Measurements from ENCODE around the gene CDH4.

The CDH4 gene

GRCh38 chr20:61857884-61858283 lies 605.8 kb downstream of the CDH4 start:
- WGBS, 2 donors (ENCODE audit: extremely low coverage in 2 of 2, insufficient read length in 2 of 2, insufficient replicate concordance in 1 of 2): no CpG with 5 or more reads among the region's 1 CpG
- H2BK120ac ChIP-seq (ENCODE audit: low read depth, low read length): no peak overlapping the region
- H4K8ac ChIP-seq (ENCODE audit: low read depth, low read length): no peak overlapping the region

GRCh38 chr20:61859767-61860166 lies 607.7 kb downstream of the CDH4 start:
- H3K9ac ChIP-seq (ENCODE audit: low read depth, low read length, poor library complexity): peak overlapping the region; percentile 70
- H2BK5ac ChIP-seq (ENCODE audit: low read length): peak overlapping the region; percentile 93
- H3K79me1 ChIP-seq (ENCODE audit: low read depth, low read length): no peaks in the 10 kb centered on the region
- H3K4ac ChIP-seq (ENCODE audit: low read length): no peak overlapping the region
- H3K36me3 ChIP-seq (replicated peaks in 1 of 2; ENCODE audit: control insufficient read depth in 2 of 2, insufficient read depth in 2 of 2, low read length in 2 of 2): no peaks in the 10 kb centered on the region
- H3K27ac ChIP-seq (replicated peaks; ENCODE audit: low read length): no peak overlapping the region
- H3K4me1 ChIP-seq (ENCODE audit: control insufficient read depth in 2 of 2, insufficient read depth in 1 of 2, low read depth in 1 of 2, low read length in 2 of 2): peaks cover 0 to 2% of the 10 kb centered on the region in 2 donors
- WGBS, 2 donors (ENCODE audit: extremely low coverage in 2 of 2, insufficient read length in 2 of 2, insufficient replicate concordance in 1 of 2): no CpG with 5 or more reads among the region's 13 CpGs
- H2AK5ac ChIP-seq (ENCODE audit: low read depth, low read length): peak overlapping the region; percentile 86
- peak overlapping the region; percentile 64 for H3K18ac ChIP-seq (ENCODE audit: low read length)
- H3K23ac ChIP-seq (ENCODE audit: low read depth, low read length, poor library complexity): peak overlapping the region; percentile 43
- H2BK120ac ChIP-seq (ENCODE audit: low read depth, low read length): no peak overlapping the region
- H4K91ac ChIP-seq (ENCODE audit: low read depth, low read length, poor library complexity): no peak overlapping the region
- H3K9me3 ChIP-seq (replicated peaks in 1 of 2; ENCODE audit: control insufficient read depth in 2 of 2, insufficient read depth in 1 of 2, low read depth in 1 of 2, low read length in 2 of 2): peaks cover 0 to 2% of the 10 kb centered on the region in 2 donors
- no peak overlapping the region for H2AFZ ChIP-seq (ENCODE audit: low read length)
- peak overlapping the region; percentile 84 for H2BK12ac ChIP-seq (ENCODE audit: low read length)
- no peak overlapping the region for H4K8ac ChIP-seq (ENCODE audit: low read depth, low read length)
- DNase-seq (ENCODE audit: low spot score): no peak
- no peak overlapping the region for H3K4me3 ChIP-seq (ENCODE audit: low read length in 2 of 2)
- no peak overlapping the region for H2BK15ac ChIP-seq (ENCODE audit: low read length)
- H3K4me2 ChIP-seq (ENCODE audit: insufficient read depth, low read length, poor library complexity, severe bottlenecking): peak overlapping the region; percentile 14
- H3K27me3 ChIP-seq (ENCODE audit: control insufficient read depth in 3 of 3, insufficient read depth in 3 of 3, low read depth in 1 of 3, low read length in 3 of 3): peaks cover 0 to 2% (median 0%) of the 10 kb centered on the region in 3 experiments
- H3K14ac ChIP-seq (ENCODE audit: low read length): peak overlapping the region; percentile 71

More at GRCh38 chr20:61857884-61858283, 605.8 kb downstream of the CDH4 start:
- H2BK15ac ChIP-seq (ENCODE audit: low read length): no peak overlapping the region
- H3K79me1 ChIP-seq (ENCODE audit: low read depth, low read length): peaks cover 2% of the 10 kb centered on the region
- no peak overlapping the region for H2BK12ac ChIP-seq (ENCODE audit: low read length)
- H2BK5ac ChIP-seq (ENCODE audit: low read length): no peak overlapping the region
- H3K9me3 ChIP-seq (replicated peaks in 1 of 2; ENCODE audit: control insufficient read depth in 2 of 2, insufficient read depth in 1 of 2, low read depth in 1 of 2, low read length in 2 of 2): no peaks in the 10 kb centered on the region
- peak overlapping the region; percentile 20 for H3K23ac ChIP-seq (ENCODE audit: low read depth, low read length, poor library complexity)
- H3K36me3 ChIP-seq (replicated peaks in 1 of 2; ENCODE audit: control insufficient read depth in 2 of 2, insufficient read depth in 2 of 2, low read length in 2 of 2): no peaks in the 10 kb centered on the region
- H3K14ac ChIP-seq (ENCODE audit: low read length): peak overlapping the region; percentile 67
- peak overlapping the region; percentile 51 for H3K9ac ChIP-seq (ENCODE audit: low read depth, low read length, poor library complexity)
- no peak overlapping the region for H2AFZ ChIP-seq (ENCODE audit: low read length)
- H3K4me1 ChIP-seq (ENCODE audit: control insufficient read depth in 2 of 2, insufficient read depth in 1 of 2, low read depth in 1 of 2, low read length in 2 of 2): peaks cover 0 to 2% of the 10 kb centered on the region in 2 donors
- H3K4ac ChIP-seq (ENCODE audit: low read length): no peak overlapping the region
- H3K4me3 ChIP-seq (ENCODE audit: low read length in 2 of 2): no peak overlapping the region
- H3K18ac ChIP-seq (ENCODE audit: low read length): peak overlapping the region; percentile 46
- H3K27me3 ChIP-seq (ENCODE audit: control insufficient read depth in 3 of 3, insufficient read depth in 3 of 3, low read depth in 1 of 3, low read length in 3 of 3): peaks cover 0 to 2% (median 0%) of the 10 kb centered on the region in 3 experiments
- H2AK5ac ChIP-seq (ENCODE audit: low read depth, low read length): no peak overlapping the region
- DNase-seq (ENCODE audit: low spot score): no peak
- H3K27ac ChIP-seq (replicated peaks; ENCODE audit: low read length): no peak overlapping the region
- H3K4me2 ChIP-seq (ENCODE audit: insufficient read depth, low read length, poor library complexity, severe bottlenecking): no peak overlapping the region
- no peak overlapping the region for H4K91ac ChIP-seq (ENCODE audit: low read depth, low read length, poor library complexity)

GRCh38 chr20:61860260-61860987 lies 608.4 kb downstream of the CDH4 start:
- Histone ChIP-seq H4K91ac (ENCODE audit: low read depth, low read length, poor library complexity) (no peak overlapping the region), H3K4me3 (ENCODE audit: low read length in 2 of 2) (no peak overlapping the region), H3K9me3 (replicated peaks in 1 of 2; ENCODE audit: control insufficient read depth in 2 of 2, insufficient read depth in 1 of 2, low read depth in 1 of 2, low read length in 2 of 2) (peaks cover 0 to 2% of the 10 kb centered on the region in 2 donors), H2AK5ac (ENCODE audit: low read depth, low read length) (peak overlapping the region; percentile 56), H4K8ac (ENCODE audit: low read depth, low read length) (peak overlapping the region; percentile 31), H3K18ac (ENCODE audit: low read length) (no peak overlapping the region), H3K4me1 (ENCODE audit: control insufficient read depth in 2 of 2, insufficient read depth in 1 of 2, low read depth in 1 of 2, low read length in 2 of 2) (no peaks in the 10 kb centered on the region), H3K27ac (replicated peaks; ENCODE audit: low read length) (no peak overlapping the region), H3K27me3 (ENCODE audit: control insufficient read depth in 3 of 3, insufficient read depth in 3 of 3, low read depth in 1 of 3, low read length in 3 of 3) (peaks cover 0 to 2% (median 0%) of the 10 kb centered on the region in 3 experiments), H3K36me3 (replicated peaks in 1 of 2; ENCODE audit: control insufficient read depth in 2 of 2, insufficient read depth in 2 of 2, low read length in 2 of 2) (no peaks in the 10 kb centered on the region), H2BK120ac (ENCODE audit: low read depth, low read length) (no peak overlapping the region), H2AFZ (ENCODE audit: low read length) (no peak overlapping the region), H3K4ac (ENCODE audit: low read length) (peak overlapping the region; percentile 15), H2BK15ac (ENCODE audit: low read length) (no peak overlapping the region), H3K23ac (ENCODE audit: low read depth, low read length, poor library complexity) (no peak overlapping the region), H3K4me2 (ENCODE audit: insufficient read depth, low read length, poor library complexity, severe bottlenecking) (no peak overlapping the region), H2BK12ac (ENCODE audit: low read length) (no peak overlapping the region), H3K14ac (ENCODE audit: low read length) (no peak overlapping the region), H2BK5ac (ENCODE audit: low read length) (no peak overlapping the region), H3K9ac (ENCODE audit: low read depth, low read length, poor library complexity) (peak overlapping the region; percentile 37), H3K79me1 (ENCODE audit: low read depth, low read length) (no peaks in the 10 kb centered on the region)
- WGBS, 2 donors (ENCODE audit: extremely low coverage in 2 of 2, insufficient read length in 2 of 2, insufficient replicate concordance in 1 of 2): no CpG with 5 or more reads among the region's 8 CpGs
- DNase-seq (ENCODE audit: low spot score): no peak

GRCh38 chr20:61861054-61861841 lies 609.2 kb downstream of the CDH4 start:
- Histone ChIP-seq H3K4me2 (ENCODE audit: insufficient read depth, low read length, poor library complexity, severe bottlenecking) (no peak overlapping the region), H3K4ac (ENCODE audit: low read length) (no peak overlapping the region), H3K4me1 (ENCODE audit: control insufficient read depth in 2 of 2, insufficient read depth in 1 of 2, low read depth in 1 of 2, low read length in 2 of 2) (no peaks in the 10 kb centered on the region), H2BK5ac (ENCODE audit: low read length) (no peak overlapping the region), H2AFZ (ENCODE audit: low read length) (no peak overlapping the region), H3K27ac (replicated peaks; ENCODE audit: low read length) (no peak overlapping the region), H3K36me3 (replicated peaks in 1 of 2; ENCODE audit: control insufficient read depth in 2 of 2, insufficient read depth in 2 of 2, low read length in 2 of 2) (no peaks in the 10 kb centered on the region), H3K9ac (ENCODE audit: low read depth, low read length, poor library complexity) (peak overlapping the region; percentile 40), H2BK15ac (ENCODE audit: low read length) (peak overlapping the region; percentile 1), H3K14ac (ENCODE audit: low read length) (no peak overlapping the region), H3K23ac (ENCODE audit: low read depth, low read length, poor library complexity) (peak overlapping the region; percentile 87), H2BK12ac (ENCODE audit: low read length) (peak overlapping the region; percentile 79), H3K9me3 (replicated peaks in 1 of 2; ENCODE audit: control insufficient read depth in 2 of 2, insufficient read depth in 1 of 2, low read depth in 1 of 2, low read length in 2 of 2) (peaks cover 0 to 2% of the 10 kb centered on the region in 2 donors), H2BK120ac (ENCODE audit: low read depth, low read length) (no peak overlapping the region), H3K27me3 (ENCODE audit: control insufficient read depth in 3 of 3, insufficient read depth in 3 of 3, low read depth in 1 of 3, low read length in 3 of 3) (peaks cover 0 to 2% (median 0%) of the 10 kb centered on the region in 3 experiments), H3K79me1 (ENCODE audit: low read depth, low read length) (no peaks in the 10 kb centered on the region), H3K4me3 (ENCODE audit: low read length in 2 of 2) (no peak overlapping the region), H4K91ac (ENCODE audit: low read depth, low read length, poor library complexity) (no peak overlapping the region), H3K18ac (ENCODE audit: low read length) (no peak overlapping the region), H4K8ac (ENCODE audit: low read depth, low read length) (peak overlapping the region; percentile 1), H2AK5ac (ENCODE audit: low read depth, low read length) (peak overlapping the region; percentile 71)
- DNase-seq (ENCODE audit: low spot score): no peak
- whole genome bisulfite sequencing, 2 donors (ENCODE audit: extremely low coverage in 2 of 2, insufficient read length in 2 of 2, insufficient replicate concordance in 1 of 2): no CpG with 5 or more reads among the region's 33 CpGs
